A549 (cell line): ENCODE results near the gene PROCR.

ENCODE experiments used
- CBX2 ChIP-seq: fragments of 200-600 bp; sonication (generic); IDR thresholded peaks from 2 replicates; pipeline ENCODE4 v1.6.1; 2016; ENCODE audit warnings: low read depth, mild to moderate bottlenecking, borderline replicate concordance
- CTCF ChIP-seq: fragments of >200 bp; sonication (Bioruptor Twin); formaldehyde crosslinking; IDR thresholded peaks from 3 replicates; pipeline ENCODE4 v1.5.1; 2016
- FOSL2 ChIP-seq, 2 experiments: fragments of 450-650 bp in 1 of 2; fragments of >200 bp in 1 of 2; sonication (Bioruptor Twin) in 1 of 2; formaldehyde crosslinking; IDR thresholded peaks; 2 replicates each; pipeline versions ENCODE4 v1.5.0 to v1.6.1; 2016 to 2020; ENCODE audit warnings: mild to moderate bottlenecking in 1 of 2, moderate library complexity in 1 of 2
- GATA3 ChIP-seq: IDR thresholded peaks from 2 replicates; pipeline ENCODE4 v1.6.1; 2012; ENCODE audit warnings: borderline replicate concordance
- HOXA7 ChIP-seq: fragments of 250-450 bp; sonication (Bioruptor Pico); IDR thresholded peaks from 2 replicates; pipeline ENCODE4 v1.5.0; 2020; ENCODE audit warnings: mild to moderate bottlenecking, moderate library complexity
- MAFK ChIP-seq: fragments of 450-650 bp; IDR thresholded peaks from 2 replicates; pipeline ENCODE4 v1.6.1; 2014; ENCODE audit not compliant: partially characterized antibody
- PHF8 ChIP-seq: fragments of 200-600 bp; sonication (generic); IDR thresholded peaks from 2 replicates; pipeline ENCODE4 v1.6.1; 2016; ENCODE audit warnings: low read depth, mild to moderate bottlenecking, antibody characterized with exemption, moderate library complexity, borderline replicate concordance
- POLR2A ChIP-seq: IDR thresholded peaks from 2 replicates; pipeline ENCODE4 v1.6.1; 2012; ENCODE audit warnings: mild to moderate bottlenecking, low read length
- RCOR1 ChIP-seq: fragments of 150-350 bp; IDR thresholded peaks from 2 replicates; pipeline ENCODE4 v1.6.1; 2014; ENCODE audit warnings: antibody characterized with exemption, low read length, low read depth
- REST ChIP-seq: fragments of 200-600 bp; sonication (generic); IDR thresholded peaks from 2 replicates; pipeline ENCODE4 v1.6.1; 2016; ENCODE audit warnings: antibody characterized with exemption, mild to moderate bottlenecking, moderate library complexity
- USF2 ChIP-seq: fragments of 450-650 bp; IDR thresholded peaks from 2 replicates; pipeline ENCODE4 v1.6.1; 2014; ENCODE audit warnings: antibody characterized with exemption
- TF ChIP-seq, protein P1 (sequence below): IDR thresholded peaks from 2 replicates; pipeline ENCODE4 v1.6.1; 2012

GRCh38 chr20:35131934-35132333 is 39.9 kb upstream of the PROCR start:
- TF ChIP-seq PHF8 (no peak), HOXA7 (CRISPR knock-in tag) (no peak), FOSL2 (IDR thresholded peaks at IDR 0.05) (no peak), FOSL2 (CRISPR knock-in tag; IDR thresholded peaks at IDR 0.05) (no peak), REST (no peak), RCOR1 (no peak), CTCF (no peak), MAFK (no peak), POLR2A (no peak), USF2 (no peak), CBX2 (no peak), GATA3 (no peak)
- TF ChIP-seq, protein P1, sequence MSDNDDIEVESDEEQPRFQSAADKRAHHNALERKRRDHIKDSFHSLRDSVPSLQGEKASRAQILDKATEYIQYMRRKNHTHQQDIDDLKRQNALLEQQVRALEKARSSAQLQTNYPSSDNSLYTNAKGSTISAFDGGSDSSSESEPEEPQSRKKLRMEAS = no peak
